CD4-positive, alpha-beta T cell treated with Interleukin-1 beta for 1 hour (primary cell): ENCODE measurements around the gene PILRB.
A peak's percentile ranks its signal among the peaks of the same experiment; 100 is the strongest.
"Not testable (repeated sequence)": the region's sequence is repeated elsewhere in the genome, so short reads cannot be mapped to it uniquely, and the experiment has no call there.

ENCODE experiments used
- DNase-seq, 2 donors: peaks; one replicate each; pipeline ENCODE4 v3.0.0-alpha.2; 2020 to 2022

Gene PILRB

DNA sequence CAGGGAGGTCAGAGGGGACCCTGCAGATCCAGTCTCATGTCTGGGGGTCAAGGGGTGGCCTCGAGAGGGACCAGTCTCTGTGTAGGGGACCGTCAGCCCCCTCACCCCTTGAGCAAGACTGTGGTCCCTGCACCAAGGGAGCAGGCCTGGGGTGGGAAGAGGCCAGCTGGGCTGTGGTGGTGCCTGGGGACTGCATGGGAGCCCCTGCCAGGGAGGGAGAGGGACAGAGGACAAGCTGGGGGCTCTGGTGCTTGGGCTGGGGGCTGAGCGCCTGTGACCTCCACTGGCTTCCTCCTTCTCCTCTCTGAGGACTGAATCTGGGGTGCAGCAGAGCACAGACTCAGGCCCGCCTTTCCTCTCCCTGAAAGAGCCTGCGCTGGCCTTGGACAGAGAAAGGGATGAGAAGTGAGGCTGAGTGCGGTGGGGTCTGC is 771 bp upstream of the PILRB start:
- no peak for DNase-seq

DNA sequence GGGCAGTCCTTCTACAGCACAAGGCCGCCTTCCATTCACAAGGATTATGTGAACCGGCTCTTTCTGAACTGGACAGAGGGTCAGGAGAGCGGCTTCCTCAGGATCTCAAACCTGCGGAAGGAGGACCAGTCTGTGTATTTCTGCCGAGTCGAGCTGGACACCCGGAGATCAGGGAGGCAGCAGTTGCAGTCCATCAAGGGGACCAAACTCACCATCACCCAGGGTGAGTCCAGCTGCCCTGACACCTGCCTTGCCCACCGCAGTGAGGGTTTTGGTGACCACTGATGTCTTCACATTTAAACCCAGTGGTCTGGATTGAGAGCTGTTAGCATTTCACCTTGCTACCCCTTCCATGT is 918 bp downstream of the PILRB start:
- DNase-seq: no peak

DNA sequence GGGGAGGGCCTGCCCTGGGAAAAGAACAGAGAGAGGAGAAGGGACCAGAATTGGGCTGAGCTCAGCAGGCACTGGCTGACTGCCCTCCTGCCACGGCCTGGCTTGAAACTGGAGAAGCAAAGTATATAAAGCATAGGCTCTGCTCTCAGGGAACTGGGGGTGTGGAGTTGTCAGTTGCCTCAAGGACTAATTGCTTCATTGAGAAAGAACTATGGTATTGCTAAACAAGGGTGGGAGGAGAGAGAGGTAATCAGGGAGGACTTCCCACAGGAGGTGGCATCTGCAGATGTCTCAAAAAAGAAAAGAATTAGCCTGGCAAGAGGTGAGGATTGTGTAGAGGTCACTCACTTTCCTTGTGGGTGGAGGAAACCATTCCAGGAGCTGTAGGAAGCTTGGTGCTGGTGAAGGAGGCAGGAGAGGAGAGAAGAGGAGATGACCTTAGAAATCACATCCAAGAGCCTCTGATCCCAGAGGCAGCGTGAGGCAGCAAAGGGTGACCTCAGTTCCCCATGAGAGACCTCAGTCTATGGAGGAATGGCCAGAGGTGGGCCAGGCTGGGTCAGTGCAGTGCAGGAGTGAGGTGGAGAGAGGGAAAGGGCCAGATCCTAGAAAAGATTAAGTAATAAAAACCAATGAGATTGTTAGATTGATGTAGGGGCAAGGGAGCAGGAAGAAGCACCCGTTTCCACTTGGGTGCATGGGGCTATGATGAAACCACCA is 2.4 kb downstream of the PILRB start:
- DNase-seq: no peak

GRCh38 chr7:100363098-100363497 is 5.2 kb downstream of the PILRB start:
- DNase-seq: no peak

DNA sequence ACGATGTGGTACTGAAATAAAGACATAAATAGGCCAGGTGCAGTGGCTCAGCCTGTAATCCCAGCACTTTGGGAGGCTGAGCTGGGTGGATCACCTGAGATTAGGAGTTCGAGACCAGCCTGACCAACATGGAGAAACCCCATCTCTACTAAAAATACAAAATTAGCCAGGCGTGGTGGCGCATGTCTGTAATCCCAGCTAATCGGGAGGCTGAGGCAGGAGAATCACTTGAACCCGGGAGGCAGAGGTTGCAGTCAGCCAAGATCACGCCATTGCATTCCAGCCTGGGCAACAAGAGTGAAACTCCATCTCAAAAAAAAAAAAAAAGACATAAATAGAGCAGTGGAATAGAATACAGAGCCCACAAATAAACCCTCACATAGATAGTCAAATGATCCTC is 5.9 kb downstream of the PILRB start:
- not testable (repeated sequence) for DNase-seq

- no peak for DNase-seq
Observed at GRCh38 chr7:100364480-100364879, 6.6 kb downstream of the PILRB start.

DNA sequence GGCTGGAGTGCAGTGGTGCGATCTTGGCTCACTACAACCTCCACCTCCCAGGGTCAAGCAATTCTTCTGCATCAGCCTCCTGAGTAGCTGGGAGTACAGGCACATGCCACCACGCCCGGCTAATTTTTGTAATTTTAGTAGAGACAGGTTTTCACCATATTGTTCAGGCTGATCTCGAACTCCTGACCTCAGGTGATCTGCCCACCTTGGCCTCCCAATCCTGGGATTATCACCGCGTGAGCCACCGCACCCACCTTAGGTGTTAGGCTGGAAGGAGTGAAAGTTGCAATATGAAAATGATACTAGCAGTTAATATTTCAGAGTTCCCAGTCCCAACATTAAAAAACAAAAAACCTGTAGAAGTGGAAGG is 8.1 kb downstream of the PILRB start:
- DNase-seq: peak in 1 of 2 donors; percentile 32

DNA sequence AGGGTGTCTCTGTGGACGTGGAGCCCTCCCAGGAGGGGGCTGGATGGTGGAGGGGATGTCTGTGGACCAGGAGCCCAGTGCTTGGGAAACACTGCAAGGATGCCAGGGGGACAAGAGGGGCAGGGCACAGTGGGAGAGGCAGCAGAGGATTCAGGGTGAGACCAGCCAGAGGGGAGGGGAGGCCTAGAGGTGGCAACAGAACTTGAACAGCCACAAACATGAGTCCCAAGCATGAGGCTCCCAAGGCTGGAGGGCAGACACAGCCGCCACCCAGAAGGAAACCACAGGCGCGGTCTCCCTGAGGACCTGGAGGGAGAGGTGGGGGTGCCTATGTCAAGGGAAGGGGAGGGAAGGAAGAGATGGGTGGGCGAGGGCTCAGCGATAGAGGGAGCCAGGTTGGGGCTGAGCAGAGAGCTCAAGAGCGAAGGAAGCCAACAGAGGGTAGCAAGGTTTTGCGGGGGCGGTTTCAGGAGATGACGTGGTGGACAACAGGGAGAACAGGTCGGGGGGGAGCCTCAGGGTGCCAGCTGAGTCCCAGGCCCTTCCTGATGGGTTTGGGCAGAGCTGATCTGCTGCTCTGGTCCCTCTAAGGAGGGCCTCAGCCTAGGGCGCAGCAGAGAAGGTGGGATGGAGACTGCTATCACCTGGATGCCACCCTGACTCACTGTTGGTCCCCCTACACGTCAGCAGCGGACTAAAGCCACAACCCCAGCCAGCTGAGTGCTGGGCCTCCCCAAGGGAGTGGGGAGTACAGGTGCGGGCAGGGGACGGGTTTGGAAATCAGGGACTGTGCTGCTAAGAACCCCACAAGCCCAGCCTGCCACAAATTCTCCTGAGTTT is 8.7 kb downstream of the PILRB start:
- peak in 1 of 2 donors; percentile 35 for DNase-seq

DNA sequence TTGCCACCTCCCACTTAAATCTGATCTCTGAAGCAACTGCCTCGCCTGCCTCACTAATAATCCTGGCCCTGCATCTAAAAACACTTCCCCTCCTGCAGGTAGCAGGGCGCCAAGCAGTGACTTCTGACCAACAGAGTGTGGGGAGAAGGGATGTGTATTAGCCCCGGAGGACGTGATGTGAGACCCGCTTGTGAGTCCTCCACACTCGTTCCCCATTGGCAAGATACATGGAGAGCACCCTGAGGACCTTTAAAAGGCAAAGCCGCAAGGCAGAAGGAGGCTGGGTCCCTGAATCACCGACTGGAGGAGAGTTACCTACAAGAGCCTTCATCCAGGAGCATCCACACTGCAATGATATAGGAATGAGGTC is 9.3 kb downstream of the PILRB start:
- DNase-seq: no peak

DNA sequence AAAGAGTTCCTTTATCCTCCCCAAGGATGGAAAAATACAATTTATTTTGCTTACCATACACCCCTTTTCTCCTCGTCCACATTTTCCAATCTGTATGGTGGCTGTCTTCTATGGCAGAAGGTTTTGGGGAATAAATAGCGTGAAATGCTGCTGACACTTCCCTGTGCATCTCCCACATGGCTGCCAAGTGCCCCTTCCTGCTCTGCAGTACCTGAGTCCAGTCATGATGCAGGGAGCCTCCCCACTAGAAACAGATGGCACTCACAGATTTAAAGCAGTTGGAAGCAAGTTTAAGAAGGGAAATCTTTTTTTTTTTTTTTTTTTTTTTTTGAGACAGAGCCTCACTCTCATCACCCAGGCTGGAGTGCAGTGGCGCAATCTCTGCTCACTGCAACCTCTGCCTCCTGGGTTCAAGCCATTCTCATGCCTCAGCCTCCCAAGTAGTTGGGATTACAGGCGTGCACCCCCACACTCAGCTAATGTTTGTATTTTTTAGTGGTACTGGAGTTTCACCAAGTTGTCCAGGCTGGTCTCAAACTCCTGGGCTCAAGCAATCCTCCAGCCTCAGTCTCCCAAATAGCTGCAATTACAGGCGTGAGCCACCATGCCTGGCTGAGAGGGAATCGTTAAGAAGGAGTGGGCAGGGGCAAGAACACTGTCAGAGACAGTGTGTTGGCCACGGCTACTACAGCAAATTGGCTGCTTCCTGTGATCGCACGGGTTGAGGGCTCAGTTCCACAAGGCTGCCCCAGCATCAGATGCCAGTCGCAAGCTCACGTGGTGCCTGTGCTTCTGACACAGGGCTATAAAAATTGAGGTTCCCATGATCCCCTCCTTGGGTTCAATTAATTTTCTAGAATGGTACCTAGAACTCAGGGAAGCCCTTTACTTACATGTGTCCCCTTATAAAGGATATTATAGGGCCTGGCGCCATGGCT is 10.0 kb downstream of the PILRB start:
- peak in 1 of 2 donors; percentile 66 for DNase-seq

DNA sequence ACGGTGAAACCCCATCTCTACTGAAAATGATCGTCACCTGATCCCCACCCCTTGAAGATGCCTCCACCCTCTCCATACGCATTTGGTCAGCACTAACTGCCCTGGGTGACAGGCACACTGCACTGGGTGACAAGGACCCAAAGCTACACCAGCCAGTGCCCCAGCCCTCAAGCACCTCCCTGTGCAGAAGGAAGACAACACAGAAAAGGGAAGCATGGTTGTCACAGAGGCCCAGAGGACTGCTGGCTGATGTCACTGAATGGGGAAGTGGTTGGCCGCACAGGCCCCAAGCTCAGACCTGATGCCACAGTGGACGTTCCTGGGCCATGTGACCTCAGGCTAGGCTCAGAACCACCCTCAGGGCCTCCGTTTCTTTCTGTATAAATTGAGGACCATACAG is 11.2 kb downstream of the PILRB start:
- DNase-seq: peak; percentile 36 to 91

DNA sequence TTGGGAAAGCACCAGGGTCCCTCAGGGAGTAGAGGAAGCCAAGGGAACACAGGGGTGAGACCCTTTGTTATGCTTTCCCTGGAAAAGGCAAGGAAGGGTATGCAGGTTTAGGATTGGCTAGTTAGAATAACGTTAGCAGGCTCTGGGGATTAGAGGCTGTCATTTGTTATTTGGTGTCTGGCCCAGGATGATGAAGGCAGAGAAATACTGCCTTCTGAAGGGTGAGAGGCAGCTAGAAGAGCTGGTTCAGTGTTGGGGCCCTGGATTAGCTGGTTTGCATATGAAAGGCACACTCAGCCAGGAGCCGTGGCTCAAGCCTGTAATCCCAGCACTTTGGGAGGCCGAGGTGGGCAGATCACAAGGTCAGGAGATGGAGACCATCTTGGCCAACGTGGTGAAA is 12.4 kb downstream of the PILRB start:
- DNase-seq: no peak

GRCh38 chr7:100370746-100371145 is 12.8 kb downstream of the PILRB start:
- no peak for DNase-seq

GRCh38 chr7:100371561-100372171 is 13.7 kb downstream of the PILRB start:
- no peak for DNase-seq

DNA sequence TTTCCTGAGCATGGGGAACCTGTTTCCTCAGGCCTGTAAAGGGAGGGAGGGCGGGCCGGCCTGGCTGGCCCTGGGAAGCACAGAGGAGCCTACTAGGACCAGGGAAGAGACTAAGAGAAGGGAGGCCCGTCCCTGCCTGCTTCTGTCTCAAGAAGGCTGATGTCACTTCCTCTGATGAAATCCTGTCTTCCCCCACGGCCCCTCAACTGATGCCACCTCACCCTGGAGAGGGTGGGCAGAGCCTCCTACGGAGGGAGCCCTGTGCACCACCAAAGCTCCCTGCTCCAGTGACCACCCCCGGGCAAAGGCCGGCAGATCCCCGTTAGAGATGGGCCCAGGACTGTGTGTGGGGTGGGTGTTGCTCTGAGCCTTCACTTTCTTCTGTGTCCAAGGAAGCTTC is 14.3 kb downstream of the PILRB start:
- peak; percentile 24 to 76 for DNase-seq

- no peak for DNase-seq
Observed at GRCh38 chr7:100372694-100373093, 14.8 kb downstream of the PILRB start.

DNA sequence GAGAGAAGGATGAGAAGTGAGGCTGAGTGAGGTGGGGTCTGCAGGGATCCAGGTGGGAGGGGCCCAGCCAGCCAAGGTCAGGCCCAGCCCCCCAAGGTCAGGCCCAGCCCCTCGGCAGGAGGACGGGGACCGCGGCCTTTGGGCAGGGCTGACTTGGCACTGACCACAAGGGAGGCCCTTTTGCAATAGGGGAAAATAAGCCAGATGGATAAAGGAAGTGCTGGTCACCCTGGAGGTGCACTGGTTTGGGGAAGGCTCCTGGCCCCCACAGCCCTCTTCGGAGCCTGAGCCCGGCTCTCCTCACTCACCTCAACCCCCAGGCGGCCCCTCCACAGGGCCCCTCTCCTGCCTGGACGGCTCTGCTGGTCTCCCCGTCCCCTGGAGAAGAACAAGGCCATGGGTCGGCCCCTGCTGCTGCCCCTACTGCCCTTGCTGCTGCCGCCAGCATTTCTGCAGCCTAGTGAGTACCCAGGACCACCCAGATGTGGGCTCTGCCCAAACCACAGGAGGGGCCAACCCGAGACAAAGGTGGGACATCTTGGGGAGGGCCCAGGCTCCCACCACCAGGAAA is 15.4 kb downstream of the PILRB start, which contains the start of gene PILRA:
PILRA (plus strand) TSS at position 227 of the 571 bp plus-strand sequence; CDS start at position 397, 170 bp downstream.
- DNase-seq: peak in 1 of 2 donors; percentile 67

GRCh38 chr7:100373870-100374598 is 16.1 kb downstream of the PILRB start:
- not testable (repeated sequence) for DNase-seq

- DNase-seq: no peak
Observed at GRCh38 chr7:100374601-100375000, 16.7 kb downstream of the PILRB start.

GRCh38 chr7:100376066-100376465 is 18.1 kb downstream of the PILRB start:
- no peak for DNase-seq

GRCh38 chr7:100378114-100378755 is 20.3 kb downstream of the PILRB start:
- no peak for DNase-seq
